ENCODE data around the gene LRRC43. TPM values are rescaled to one million over a fixed set of nuclear protein-coding genes. Genes with fewer than 3 reads are reported as not detected.

The LRRC43 gene
- total RNA-seq, 4 donors from 2014 or later, result 0.84 to 1.6 (median 1.1) TPM; not detected in 1

DNA sequence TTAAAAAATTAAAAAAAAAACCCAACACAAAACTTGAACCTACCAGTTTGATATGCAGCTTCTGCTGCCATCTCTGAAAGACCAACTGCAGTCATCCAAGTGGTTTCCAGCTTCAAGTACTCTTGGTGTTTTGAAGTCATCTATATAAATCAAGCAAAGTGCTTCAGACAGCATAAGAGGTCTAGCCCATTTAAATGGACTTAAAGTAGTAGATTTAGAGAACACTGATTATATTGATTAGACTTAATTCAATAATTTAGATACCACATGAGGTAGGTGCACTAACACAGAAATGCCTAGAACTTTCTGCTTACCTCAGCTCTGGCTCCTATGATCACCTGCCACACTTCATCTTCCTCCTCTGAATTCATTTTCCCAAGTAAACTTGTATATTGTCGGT, 33.5 kb downstream of the LRRC43 start:
- ATAC-seq (ENCODE audit: low FRiP score), result no peak

DNA sequence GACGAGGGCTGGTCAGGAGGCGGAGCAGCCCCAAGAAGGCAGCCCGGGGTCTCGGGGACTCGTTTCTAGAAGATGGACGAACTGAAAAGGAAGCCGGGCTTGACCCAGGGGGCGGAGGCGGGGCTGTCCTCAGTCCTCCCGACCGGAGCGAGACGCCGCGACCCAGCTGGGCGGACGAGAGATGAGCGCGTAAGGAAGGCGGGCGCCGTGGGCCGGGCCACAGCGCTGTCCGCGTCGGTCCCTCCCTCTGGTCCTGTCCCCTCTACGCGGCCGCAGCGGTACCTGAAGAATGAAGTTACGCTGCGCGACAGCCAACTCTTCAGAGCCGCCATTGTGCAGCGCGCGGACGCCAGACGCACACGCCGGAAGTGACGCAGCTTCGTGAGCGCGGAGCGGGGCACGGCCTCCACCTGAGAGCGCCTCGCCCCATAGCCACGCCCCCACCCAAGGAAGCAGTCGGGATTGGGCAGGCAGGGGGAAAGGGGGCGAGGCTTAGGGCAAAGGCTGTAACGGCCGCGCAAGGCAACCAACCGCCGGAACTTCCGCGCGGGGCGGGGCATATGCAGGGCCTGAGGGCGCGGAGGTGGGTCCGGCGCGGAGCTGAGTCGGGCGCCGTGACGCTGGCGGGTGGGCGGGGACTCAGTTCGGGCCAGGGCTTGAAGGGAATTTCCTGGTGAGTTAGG, 42.9 kb downstream of the LRRC43 start, which contains the start of gene DIABLO:
DIABLO (minus strand) TSS at position 370 of the 683 bp plus-strand sequence; CDS start at position 332, 38 bp downstream.
- DNase-seq (ENCODE audit: low spot score) (peak; percentile 98), ATAC-seq (ENCODE audit: low FRiP score) (peak; percentile 99)
- no peak for TF ChIP-seq CTCF (IDR thresholded peaks at IDR 0.05)

More for the DNA sequence above, 33.5 kb downstream of the LRRC43 start:
- no peak for TF ChIP-seq CTCF (IDR thresholded peaks at IDR 0.05)
- DNase-seq (ENCODE audit: low spot score), result no peak

DNA sequence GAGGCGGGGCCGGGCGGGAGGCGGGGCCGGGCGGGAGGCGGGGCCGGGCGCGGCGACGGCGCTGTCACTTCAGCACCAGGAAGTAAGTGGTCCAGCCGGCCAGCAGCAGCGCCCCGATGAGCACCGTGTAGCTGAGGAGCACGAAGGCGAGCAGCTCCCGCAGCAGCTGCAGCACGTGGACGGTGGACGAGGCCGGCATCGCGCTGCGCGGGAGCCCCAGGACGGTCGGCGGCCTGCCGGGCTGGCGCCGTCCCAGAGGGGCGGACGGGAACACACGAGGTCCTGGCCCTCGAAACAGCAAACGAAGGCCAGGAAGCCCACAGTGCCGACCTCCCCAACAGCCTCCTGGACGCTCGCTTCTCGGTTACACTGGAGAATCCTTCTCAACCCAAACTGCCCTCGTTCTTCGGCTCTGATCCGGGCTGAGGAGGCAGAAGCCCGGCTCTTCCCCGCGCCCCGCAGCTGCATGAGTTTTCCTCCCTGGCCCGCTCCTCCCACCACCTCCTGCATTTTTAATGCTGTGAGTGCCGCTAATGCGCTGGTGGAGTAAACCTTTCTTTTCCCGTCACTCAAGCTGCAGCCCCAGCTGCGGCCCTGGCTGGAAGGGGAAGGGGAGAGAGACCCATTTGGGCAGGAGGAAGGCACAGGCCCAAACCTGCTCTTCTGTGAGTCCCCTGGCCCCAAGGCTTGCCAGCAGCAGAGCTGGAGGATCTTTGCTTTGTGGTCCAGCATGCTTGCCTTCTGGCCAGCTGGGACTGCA, 43.6 kb downstream of the LRRC43 start:
- ATAC-seq (ENCODE audit: low FRiP score), result no peak
- TF ChIP-seq CTCF (IDR thresholded peaks at IDR 0.05), result no peak
- no peak for DNase-seq (ENCODE audit: low spot score)

GRCh38 chr12:122227341-122227740, 44.4 kb downstream of the LRRC43 start:
- ATAC-seq (ENCODE audit: low FRiP score), result no peak
- no peak for DNase-seq (ENCODE audit: low spot score)
- TF ChIP-seq CTCF (IDR thresholded peaks at IDR 0.05), result no peak

DNA sequence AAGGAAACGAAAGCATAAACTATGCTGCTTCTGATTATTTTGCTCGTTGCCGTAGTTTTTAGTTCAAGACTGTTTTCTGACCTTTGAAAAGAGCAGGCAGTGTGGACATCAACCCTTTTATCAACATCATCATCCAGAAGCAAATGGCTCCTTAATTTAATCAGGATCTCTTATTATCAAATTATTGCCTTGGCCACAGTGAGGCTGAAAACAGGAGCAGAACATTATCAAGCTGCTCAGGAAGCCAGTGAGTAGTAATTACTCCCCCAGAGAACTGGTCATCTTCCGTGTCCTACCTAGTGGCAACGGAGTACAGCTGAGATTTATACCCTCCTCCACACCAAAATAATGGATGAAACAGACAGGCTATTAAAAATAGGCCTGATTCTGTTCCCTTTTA, 45.2 kb downstream of the LRRC43 start:
- no peak for ATAC-seq (ENCODE audit: low FRiP score)
- no peak for DNase-seq (ENCODE audit: low spot score)
- TF ChIP-seq CTCF (IDR thresholded peaks at IDR 0.05), result no peak

GRCh38 chr12:122230798-122231197, 47.9 kb downstream of the LRRC43 start:
- no peak for TF ChIP-seq CTCF (IDR thresholded peaks at IDR 0.05)
- DNase-seq (ENCODE audit: low spot score) (no peak), ATAC-seq (ENCODE audit: low FRiP score) (no peak)
